Epithelial cell of proximal tubule (primary cell): ENCODE measurements around the gene DEXI. TPM values are rescaled to one million over a fixed set of nuclear protein-coding genes. Genes with fewer than 3 reads are reported as not detected.

Experiments used
- DNase-seq: peaks from one replicate; pipeline ENCODE4 v3.0.0-alpha.2; 2011; ENCODE audit warnings: low read depth
- H3K4me3 ChIP-seq: 2 replicates; pipeline ENCODE4 v1.5.1; 2011; ENCODE audit warnings: low read depth, mild to moderate bottlenecking, low read length
- total RNA-seq: library from RNA; depleted of rRNA; stranded (reverse); fragments of >200 nt; gene quantifications from 2 replicates; pipeline ENCODE4 v1.2.3, GENCODE V29; 2015
- TF ChIP-seq, protein P1 (sequence below): conservative IDR thresholded peaks from 2 replicates; pipeline ENCODE4 v1.5.1; 2012; ENCODE audit warnings: low read depth, mild to moderate bottlenecking, low read length

DEXI gene
- total RNA-seq, 1 donor from 2014 or later, result 43.9 TPM

DNA sequence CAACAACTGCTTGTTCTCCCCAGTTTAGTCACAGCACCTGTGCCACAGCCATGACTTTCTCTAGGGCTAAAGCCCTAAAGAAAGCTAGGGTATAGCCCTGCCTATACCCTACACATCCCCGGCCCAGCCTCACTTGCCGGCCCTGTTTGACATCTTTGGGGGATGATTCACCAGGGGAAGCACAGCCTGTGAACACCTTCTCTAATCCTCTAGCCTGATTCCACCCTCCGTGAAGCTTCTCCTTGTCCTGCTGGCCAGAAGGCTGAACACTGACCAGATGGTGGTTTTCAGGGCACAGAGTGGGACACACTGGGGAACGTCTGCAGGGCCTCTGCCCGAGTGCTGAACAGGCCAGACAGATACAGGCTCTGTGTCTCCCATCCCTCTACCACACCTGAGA is 8.1 kb upstream of the DEXI start:
- TF ChIP-seq, protein P1, sequence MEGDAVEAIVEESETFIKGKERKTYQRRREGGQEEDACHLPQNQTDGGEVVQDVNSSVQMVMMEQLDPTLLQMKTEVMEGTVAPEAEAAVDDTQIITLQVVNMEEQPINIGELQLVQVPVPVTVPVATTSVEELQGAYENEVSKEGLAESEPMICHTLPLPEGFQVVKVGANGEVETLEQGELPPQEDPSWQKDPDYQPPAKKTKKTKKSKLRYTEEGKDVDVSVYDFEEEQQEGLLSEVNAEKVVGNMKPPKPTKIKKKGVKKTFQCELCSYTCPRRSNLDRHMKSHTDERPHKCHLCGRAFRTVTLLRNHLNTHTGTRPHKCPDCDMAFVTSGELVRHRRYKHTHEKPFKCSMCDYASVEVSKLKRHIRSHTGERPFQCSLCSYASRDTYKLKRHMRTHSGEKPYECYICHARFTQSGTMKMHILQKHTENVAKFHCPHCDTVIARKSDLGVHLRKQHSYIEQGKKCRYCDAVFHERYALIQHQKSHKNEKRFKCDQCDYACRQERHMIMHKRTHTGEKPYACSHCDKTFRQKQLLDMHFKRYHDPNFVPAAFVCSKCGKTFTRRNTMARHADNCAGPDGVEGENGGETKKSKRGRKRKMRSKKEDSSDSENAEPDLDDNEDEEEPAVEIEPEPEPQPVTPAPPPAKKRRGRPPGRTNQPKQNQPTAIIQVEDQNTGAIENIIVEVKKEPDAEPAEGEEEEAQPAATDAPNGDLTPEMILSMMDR, result no peak
- no peak for DNase-seq
- H3K4me3 ChIP-seq, result no peak overlapping the region

- no peak for DNase-seq
- TF ChIP-seq, protein P1, result no peak
- H3K4me3 ChIP-seq, result no peak overlapping the region
Observed at GRCh38 chr16:10949424-10949970, 7.2 kb upstream of the DEXI start.

DNA sequence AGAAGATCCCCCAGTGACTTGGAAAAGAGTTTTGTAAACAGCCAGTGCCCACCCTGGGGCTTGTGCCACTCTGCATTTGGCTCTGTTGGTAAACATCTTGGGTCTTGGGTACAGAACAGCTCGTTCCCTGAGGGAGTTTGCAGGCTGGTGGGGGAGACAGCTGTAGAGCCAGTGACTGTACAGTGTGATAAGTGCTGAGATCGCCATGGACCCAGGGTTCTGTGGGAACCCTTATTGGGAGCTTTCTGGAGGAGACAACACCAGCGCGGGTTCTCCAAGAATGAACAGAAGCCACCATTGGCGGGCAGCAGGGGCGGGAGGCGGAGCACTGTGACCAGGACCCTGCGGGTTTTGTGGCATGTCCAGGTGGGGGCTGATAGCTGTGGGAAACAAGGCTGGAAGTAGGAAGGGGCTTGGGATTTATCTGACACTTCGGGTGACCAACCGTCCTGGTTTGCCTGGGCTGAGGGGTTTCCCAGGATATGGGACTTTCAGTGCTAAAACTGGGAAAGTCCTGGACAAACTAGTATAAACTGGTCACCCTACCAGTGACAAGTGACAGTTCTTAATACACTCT is 5.0 kb upstream of the DEXI start:
- no peak overlapping the region for H3K4me3 ChIP-seq
- no peak for DNase-seq
- TF ChIP-seq, protein P1, result no peak

- DNase-seq, result no peak
- TF ChIP-seq, protein P1, result no peak
- H3K4me3 ChIP-seq, result peak overlapping the region; percentile 94
Observed at GRCh38 chr16:10946308-10946707, 4.0 kb upstream of the DEXI start.

GRCh38 chr16:10945065-10945787 is 3.0 kb upstream of the DEXI start:
- no peak for DNase-seq
- H3K4me3 ChIP-seq, result peak overlapping the region; percentile 94
- TF ChIP-seq, protein P1, result no peak

GRCh38 chr16:10944249-10945064 is 2.2 kb upstream of the DEXI start, which contains the start of gene CLEC16A:
Gene CLEC16A (plus strand): TSS chr16:10944564. CDS start chr16:10944718, 154 bp downstream.
- peak; percentile 57 for DNase-seq
- TF ChIP-seq, protein P1, result no peak
- peak within 1 kb of the TSS; percentile 94 for H3K4me3 ChIP-seq
